ENCODE data around the gene VEGFA.

Gene VEGFA

DNA sequence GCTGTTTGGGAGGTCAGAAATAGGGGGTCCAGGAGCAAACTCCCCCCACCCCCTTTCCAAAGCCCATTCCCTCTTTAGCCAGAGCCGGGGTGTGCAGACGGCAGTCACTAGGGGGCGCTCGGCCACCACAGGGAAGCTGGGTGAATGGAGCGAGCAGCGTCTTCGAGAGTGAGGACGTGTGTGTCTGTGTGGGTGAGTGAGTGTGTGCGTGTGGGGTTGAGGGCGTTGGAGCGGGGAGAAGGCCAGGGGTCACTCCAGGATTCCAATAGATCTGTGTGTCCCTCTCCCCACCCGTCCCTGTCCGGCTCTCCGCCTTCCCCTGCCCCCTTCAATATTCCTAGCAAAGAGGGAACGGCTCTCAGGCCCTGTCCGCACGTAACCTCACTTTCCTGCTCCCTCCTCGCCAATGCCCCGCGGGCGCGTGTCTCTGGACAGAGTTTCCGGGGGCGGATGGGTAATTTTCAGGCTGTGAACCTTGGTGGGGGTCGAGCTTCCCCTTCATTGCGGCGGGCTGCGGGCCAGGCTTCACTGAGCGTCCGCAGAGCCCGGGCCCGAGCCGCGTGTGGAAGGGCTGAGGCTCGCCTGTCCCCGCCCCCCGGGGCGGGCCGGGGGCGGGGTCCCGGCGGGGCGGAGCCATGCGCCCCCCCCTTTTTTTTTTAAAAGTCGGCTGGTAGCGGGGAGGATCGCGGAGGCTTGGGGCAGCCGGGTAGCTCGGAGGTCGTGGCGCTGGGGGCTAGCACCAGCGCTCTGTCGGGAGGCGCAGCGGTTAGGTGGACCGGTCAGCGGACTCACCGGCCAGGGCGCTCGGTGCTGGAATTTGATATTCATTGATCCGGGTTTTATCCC is at the start of gene VEGFA:
TSS of gene VEGFA (plus strand) at position 686 of the 846 bp plus-strand sequence.
- Histone ChIP-seq H3K4me3 (peak within 1 kb of the TSS; percentile 55 to 88 (median 61)), H3K27ac (peak within 1 kb of the TSS; percentile 72 to 96 (median 88))

DNA sequence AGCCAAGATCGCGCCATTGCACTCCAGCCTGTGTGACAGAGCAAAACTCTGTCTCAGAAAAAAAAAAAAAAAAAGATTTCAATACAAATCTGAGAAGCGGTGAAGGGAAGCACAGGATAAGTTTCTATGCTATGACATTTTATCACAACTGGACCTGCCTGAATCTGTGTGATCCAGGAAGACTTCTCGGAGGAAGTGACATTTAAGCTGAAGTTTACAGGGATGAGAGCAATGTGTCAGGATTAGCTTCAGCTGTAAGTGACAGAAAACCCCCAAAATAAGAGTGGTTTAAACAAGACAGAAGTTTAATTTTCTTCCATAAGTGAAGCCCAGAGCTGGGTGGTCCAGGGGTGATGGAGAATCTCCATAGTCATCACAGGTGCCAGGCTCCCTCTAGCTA is 49.0 kb upstream of the VEGFA start:
- no peak overlapping the region for H3K4me3 ChIP-seq
- no peak overlapping the region for H3K27ac ChIP-seq

DNA sequence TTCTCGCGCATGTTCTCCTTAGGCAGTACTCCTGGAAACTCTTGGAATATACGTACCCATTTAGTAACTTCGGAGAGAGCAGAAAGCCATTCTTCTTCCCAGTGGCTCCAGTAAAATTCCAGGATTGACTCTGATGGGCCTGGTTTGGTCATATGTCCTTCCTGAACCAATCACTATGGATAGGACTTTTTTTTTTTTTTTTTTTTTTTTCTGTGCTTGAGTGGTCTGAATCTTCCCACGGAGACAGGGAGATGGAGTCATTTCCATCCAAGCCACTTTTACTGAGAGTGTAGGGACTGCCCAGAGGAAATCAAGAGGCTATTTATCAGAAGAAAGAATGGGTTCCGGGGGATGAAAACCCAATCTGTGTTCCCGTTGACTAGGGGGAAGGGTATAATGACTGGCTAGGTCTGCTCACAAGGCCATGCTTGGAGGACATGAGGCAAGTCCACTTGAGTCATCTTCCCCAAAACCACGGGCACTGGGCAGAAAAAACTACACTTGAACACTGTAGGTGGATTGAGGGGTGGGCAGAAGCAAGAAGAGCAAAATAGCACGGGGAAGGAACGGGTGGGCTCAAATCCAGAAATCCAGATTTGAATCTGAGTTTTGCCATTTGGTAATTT is 47.0 kb upstream of the VEGFA start:
- no peak overlapping the region for H3K27ac ChIP-seq

DNA sequence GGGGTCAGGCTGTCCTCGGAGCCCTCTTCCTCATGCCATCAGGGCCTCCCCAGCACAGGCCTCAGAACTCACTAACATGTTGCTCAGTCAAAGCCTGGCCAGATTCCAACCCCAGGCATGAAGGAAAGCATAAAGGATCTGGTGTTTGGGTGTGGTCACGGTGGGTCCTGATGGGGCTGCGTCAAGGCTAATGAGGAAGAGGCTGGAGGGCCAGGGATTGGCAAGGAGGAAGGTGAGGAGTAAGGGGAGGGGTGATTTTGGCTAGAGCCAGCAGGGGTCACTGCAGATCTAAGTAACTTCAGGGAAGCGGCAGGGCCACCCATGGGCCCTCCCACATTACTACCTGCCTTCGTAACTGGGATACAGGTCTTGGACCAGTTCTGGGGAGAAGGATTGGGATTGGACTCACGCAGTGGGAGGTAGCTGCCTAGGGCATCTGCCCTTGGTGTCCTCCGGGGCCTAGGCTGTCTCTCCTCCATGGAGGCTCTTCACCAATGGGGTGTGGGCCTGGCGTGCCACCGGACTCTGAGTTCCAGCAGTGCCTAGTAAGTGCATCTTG is 46.2 kb upstream of the VEGFA start:
- Histone ChIP-seq H3K4me3 (no peak overlapping the region), H3K27ac (no peak overlapping the region)

More for the DNA sequence above, 47.0 kb upstream of the VEGFA start:
- no peak overlapping the region for H3K4me3 ChIP-seq

DNA sequence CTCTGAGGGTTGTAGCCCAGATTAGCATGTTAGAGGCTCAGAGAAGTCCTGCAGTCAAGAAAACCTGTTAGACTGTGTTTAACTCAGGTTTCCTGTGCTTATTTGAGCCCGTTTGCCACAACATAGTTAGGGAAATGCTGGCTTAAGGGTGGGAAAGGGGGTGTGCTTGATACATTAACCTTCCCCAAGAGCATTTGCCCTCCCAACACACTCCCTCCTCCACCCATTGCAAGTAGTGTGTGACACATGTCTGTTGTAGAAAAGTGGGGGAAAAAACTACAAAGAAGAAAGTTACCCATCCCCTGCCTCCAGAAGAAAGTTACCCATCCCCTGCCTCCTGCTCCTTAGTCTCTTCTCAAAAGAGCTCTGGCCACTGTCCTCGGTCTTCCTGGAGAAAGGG is 45.7 kb upstream of the VEGFA start:
- Histone ChIP-seq H3K4me3 (no peak overlapping the region), H3K27ac (peak overlapping the region in 1 of 21 experiments; percentile 17)

DNA sequence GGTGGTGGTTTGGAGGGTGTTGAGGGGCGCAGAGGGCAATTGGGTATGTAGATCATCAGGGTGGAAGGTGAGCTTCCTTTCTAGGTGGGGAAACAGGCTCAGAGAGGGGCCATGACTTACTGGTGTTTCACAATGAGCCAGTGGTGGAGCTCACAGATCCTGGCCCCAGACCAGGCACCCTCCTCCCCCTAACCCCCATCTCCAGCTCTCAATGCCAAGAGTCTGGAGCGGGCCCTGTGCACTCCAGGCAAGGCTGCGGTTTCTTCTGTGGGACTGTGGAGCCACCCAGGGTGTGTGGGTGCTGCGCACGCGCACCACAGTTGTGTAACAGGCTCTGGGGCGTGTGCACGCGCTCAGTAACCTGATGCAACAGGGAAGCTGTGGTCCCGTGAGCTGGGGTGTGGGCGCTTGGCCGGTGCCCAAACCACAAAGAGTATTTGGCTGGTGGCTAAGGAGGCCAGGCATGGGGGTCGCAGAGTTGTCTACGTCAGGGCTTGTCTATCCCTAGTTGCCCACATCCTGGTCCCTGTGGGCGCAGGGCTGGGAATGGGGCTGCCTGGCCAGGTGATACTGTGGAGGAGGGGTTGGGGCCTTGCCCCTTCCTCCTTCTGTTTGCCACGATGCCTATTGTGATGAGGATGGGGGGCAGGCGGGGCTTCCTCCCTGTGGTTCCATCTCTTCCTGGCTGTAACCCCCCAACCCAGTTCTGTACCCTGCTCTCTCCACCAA is 44.9 kb upstream of the VEGFA start:
- no peak overlapping the region for H3K4me3 ChIP-seq

DNA sequence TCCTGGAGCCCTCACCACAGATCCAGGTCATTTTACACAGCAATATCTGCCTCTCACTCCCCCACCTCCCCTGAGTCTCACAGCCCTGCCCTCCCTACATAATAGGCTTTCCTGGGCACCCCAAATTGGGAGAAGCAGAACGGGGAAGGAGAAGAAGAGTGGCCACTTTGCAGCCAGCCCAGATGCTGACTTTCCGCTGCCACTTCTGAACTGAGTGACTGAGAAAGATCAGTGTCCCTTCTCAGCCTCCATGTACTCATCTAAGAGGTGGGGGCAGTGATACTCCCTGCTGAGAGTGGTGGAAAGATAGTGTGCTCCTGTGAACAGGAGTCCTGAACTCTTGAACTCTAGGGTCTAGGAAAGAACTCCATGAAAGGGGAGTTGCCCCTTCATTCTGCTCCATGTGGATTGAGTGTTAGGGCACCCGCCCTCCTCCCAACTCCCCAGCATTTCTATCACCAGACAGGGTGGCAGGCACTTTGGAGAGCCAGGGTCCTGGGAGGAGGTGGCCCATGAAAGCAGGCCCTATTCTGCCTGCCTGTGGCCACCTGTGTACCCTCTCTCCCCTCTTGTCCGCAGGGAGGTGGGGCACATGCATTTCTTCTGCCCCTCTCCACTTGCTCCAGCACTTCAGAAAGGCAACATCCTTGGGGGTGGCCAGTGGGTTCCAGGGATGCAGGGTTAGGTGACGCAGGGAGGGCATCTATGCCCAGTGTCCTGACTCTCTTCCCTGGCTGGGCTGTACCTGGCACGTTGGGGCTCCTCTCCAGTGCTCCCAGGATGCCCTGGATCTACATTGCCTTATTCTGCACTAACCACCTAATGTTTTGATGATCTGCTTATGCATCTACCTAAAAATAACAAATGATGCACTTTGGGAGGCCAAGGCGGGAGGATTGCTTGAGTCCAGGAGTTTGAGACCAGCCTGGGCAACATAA is 44.1 kb upstream of the VEGFA start:
- Histone ChIP-seq H3K4me3 (no peak overlapping the region), H3K27ac (peak overlapping the region in 2 of 21 experiments; percentile 10 to 38)

More for the DNA sequence above, 44.9 kb upstream of the VEGFA start:
- peak overlapping the region in 2 of 21 experiments; percentile 10 to 38 for H3K27ac ChIP-seq

DNA sequence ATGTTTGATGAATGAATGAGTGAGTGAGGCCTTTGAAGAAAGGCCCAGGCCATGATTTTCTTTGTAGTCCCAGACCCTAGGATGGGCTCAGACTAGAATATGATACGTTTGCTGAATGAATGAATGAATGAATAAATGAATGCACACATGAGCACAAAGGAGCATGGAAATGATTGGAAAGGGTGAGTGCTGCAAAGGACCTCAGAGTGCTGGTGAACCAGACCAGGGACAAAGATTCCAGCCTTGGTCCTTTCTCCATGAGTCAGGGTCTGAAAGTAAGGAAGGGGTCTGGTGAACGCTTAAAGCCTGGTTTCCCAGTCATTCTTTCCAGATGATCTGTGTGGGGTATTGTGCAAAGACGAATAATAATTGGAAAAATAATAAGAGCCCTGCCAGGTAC is 42.4 kb upstream of the VEGFA start:
- Histone ChIP-seq H3K27ac (no peak overlapping the region), H3K4me3 (no peak overlapping the region)

DNA sequence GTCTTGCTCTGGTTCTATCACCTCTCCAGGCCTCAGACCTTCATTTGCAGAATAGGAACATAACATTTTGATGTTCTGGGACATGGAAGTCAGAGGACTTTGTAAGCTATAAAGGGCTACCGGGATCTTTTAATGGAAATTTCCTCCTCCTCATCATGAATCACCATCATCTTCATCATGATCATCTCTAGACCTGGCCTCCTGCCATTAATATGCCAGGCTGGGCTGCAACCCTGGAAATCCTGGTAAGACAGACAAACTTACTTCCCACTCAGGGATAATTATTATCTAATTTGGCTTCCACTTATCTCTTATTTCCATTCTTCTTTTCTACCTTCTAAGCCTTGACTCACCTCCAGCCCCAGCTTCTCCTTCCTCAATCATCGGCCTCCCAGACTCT is 41.4 kb upstream of the VEGFA start:
- H3K27ac ChIP-seq = no peak overlapping the region
- H3K4me3 ChIP-seq = no peak overlapping the region

DNA sequence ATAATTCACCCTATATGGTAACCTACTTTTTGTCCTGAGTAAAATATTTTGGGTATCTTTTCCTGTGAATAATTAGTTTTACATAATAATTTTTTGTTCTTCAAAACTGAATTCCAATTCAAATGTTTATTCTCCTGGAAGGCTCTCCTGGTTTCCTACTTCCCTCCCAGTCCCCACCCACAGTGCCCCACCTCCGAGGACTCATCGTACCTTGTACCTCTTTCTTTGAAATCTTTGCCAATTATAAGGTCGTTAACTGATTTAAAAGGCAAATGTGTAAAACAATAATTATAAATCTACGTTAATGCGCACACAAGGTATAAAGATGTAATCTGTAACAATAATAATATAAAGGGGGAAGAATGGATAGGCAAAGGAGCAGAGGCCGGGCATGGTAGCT is 40.5 kb upstream of the VEGFA start:
- H3K27ac ChIP-seq = no peak overlapping the region

DNA sequence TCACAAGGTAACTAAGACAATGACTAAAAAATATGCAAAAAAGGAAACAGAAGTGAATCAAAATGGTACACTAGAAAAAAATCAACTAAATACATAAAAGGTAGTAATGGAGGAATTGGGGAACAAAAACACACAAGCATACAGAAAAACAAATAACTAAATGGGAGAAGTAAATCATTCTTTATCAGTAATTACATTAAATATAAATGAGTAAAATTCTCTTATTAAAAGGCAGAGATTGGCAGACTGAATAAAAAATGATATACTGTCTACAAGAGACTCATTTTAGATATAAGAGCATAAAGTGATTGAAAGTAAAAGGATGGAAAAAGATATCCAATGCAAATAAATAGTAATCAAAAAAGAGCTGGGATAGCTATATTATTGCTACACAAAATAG is 39.4 kb upstream of the VEGFA start:
- Histone ChIP-seq H3K27ac (no peak overlapping the region), H3K4me3 (no peak overlapping the region)

More for the DNA sequence above, 40.5 kb upstream of the VEGFA start:
- H3K4me3 ChIP-seq = no peak overlapping the region

DNA sequence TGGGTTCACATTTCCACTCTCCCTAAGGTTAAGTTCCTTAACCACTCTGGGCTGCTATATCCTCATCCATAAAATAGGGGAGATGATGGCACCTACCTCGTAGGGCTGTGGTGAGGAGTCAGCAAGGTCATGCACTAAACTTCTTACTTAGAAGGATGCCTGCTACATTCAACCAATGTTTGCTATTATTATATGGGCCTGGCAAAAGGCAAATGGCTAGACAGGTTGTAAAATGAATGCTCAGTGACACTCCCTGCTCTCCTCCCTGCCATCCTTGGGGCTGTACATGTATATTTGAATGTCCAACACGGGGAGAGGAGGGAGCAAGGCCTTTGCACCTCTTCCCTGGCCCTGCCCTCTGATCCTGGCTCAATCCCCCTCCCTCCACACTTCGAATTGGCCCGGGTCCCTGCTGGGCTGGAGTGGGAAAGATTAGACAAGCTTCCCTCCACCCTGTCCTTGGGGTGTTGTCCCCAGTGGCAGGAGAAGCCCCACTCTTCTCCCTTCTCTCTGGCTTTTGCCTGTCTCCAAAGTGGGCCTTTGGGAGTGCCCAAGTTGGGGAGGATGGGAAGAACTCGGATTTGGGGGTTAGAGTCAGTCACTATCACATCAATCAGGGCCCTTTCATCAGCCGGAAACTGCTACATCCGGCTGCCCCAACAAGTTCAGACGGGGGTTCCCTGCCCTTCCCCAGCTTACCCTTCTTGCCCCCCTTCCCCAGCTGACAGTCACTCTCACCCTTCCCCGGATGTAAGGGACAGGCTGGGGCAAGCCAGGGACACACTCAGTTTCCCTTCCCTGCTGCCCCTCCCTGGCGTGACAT is 36.3 kb upstream of the VEGFA start:
- Histone ChIP-seq H3K27ac (peak overlapping the region in 1 of 21 experiments; percentile 30), H3K4me3 (no peak overlapping the region)

DNA sequence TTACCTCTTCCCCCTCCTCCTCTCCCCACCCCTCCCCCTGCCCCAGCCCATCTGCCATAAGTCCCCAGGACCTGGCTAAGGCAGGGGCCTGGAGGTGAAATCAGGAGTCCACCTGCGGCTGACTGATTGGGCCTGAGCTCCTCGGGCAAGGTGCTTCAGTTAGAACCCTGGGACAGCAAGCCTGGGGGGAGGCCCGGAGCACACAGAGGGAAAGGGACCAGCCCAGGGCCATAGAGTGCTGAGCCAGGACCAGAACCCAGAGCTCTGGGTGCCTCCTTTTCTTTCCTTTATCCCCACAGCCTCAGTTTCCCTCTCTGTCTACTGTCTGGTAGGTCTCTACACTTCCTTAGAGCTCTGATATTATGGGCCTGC is 35.7 kb upstream of the VEGFA start:
- no peak overlapping the region for H3K4me3 ChIP-seq
- H3K27ac ChIP-seq = peak overlapping the region in 1 of 21 experiments; percentile 30

DNA sequence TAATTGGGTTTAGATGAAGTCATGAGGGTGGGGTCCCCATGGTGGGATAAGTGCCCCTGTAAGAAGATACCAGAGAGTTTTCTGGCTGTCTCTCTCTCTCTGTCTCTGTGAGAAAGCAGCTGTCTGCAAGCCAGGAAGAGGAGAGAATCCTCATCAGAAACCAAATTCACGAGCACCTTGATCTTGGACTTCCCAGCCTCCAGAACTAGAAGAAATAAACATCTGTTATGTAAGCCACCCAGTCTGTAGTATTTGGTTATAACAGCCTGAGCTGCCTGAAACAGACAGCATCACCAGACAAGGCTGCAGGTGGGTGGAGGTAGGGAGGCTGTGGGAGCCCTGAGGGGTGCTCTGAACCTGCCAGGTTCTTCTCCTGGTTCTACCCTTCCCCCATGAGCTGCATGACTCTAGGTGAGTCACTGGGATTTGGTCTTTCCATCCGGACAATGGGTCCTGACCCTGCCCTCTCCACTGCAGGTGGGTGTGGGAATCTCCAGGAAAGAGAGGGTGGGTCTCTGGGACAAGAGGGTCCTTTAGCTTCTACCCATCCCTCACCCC is 34.3 kb upstream of the VEGFA start:
- no peak overlapping the region for H3K27ac ChIP-seq
- H3K4me3 ChIP-seq = no peak overlapping the region

DNA sequence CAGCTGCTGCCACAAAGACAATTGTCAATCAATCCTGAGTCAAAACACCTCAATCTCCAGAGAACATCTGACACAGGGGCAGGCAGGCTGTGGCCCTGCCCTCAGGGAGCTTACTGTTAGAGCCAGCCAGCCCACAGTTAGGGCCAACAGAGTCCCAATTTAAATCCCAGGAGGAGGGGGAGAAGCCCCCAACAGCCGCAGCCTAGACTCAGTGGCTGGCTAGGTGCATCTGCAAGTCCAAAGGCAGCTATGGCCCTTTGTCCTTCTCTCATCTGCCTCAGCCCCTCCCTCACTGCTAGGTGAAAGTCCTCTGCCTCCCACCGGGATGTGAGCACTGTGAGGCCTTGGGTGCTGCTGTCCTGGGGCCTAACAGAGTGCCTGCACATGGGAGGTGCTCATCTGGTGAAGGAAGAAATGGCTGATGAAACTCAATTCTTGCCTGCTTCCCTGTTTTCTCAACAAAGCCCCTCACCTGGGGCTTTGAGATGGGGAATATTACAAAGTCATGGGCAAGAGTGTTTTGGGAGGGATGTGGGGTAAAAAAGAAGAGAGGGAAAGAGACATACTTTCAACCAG is 33.7 kb upstream of the VEGFA start:
- Histone ChIP-seq H3K27ac (no peak overlapping the region), H3K4me3 (no peak overlapping the region)

DNA sequence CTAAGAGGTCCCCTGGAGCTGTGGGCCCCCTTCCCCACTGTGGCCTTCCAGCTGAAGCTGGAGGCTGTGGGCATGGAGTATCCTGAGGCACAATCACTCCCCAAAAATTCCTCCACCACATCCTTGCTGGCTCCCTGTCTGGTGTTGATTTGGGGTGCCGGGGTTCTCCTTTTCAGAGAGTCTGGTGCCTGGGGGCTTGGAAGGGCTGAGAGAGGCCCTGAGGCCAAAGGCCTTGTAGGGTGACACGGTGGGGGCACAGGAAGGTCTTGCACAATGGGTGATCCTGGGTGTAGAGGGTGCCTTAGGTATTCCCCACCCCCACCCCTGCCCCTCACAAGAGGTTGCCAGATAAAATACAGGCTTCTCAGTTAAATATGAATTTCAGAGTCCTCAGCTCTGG is 33.2 kb upstream of the VEGFA start:
- H3K4me3 ChIP-seq = no peak overlapping the region
- no peak overlapping the region for H3K27ac ChIP-seq

DNA sequence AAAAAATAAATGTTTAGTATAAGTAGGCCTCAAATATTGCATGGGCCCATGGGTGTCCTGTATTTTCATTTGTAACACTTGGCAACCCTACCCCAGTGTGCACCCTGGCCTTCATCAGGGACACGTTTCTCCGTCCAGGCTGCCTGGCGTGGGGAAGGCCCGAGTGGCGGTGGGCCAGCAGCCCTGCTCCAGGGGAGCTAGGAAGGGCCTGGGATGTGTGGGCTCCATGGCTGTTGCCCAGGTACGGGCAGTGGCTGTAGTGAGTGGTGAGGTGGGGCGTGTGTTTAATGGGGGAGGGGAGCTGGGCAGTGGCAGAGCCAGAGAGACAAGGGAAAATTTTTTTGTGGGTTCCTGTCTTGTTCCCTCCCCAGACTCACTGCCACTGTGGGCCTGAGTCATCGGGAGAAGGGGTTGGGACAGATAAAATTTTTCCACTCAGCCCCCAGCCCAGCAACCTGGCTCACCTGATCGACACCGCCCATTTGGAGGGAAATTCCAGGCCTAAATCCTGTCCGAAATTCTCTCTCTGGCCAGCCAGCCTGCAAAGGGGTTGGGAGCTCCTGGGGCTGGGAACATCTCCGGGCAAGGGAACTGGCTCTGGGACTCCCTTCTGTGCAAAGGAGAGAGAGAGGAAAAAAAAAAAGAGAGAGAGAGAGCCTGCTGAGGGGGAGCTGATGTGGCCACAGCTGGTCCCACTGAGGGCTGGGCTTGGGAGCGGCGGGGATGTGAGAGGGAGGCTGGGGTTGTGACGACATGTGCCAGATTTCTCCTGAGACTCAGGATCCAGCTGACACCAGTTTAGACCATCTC is 32.5 kb upstream of the VEGFA start:
- H3K4me3 ChIP-seq = no peak overlapping the region
- H3K27ac ChIP-seq = no peak overlapping the region

Measured in skin epidermis (tissue), 12 donors.